Measurements from ENCODE around the gene NOLC1.

The NOLC1 gene

DNA sequence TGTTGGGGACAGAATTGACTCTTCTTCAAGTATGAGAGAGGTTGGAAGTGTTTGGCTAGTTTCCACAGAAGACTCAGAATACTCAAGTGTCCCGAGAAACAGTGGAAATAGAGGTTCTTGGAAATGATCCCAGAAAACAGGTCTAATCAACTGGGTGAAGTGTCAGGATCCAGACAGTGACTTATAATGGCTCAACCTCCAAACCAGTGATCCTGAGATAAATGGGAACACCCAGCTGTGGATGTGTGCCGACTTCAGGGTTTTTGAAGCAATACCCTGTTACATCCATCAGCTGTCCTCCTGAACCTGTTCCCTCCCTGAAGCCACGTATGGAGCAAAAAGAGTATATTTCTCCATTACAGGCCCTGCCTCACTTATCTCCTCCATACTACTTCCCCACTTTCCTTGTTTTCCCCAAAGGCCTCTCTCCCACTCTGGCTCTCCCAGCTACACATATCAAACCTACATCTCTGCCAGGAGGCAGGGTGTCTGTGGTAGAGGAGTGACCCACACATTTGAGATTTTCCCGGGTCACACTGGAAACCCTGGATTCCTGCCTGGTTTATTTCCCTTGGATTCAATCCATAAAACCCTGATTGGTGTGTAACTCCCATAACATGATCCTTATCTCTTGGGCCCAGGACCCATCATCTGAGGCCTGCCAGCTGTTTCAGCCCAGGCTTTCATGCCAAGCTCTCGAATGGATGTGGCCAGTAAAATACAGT, 56.3 kb downstream of the NOLC1 start:
- no peak for DNase-seq (ENCODE audit: low spot score)

DNA sequence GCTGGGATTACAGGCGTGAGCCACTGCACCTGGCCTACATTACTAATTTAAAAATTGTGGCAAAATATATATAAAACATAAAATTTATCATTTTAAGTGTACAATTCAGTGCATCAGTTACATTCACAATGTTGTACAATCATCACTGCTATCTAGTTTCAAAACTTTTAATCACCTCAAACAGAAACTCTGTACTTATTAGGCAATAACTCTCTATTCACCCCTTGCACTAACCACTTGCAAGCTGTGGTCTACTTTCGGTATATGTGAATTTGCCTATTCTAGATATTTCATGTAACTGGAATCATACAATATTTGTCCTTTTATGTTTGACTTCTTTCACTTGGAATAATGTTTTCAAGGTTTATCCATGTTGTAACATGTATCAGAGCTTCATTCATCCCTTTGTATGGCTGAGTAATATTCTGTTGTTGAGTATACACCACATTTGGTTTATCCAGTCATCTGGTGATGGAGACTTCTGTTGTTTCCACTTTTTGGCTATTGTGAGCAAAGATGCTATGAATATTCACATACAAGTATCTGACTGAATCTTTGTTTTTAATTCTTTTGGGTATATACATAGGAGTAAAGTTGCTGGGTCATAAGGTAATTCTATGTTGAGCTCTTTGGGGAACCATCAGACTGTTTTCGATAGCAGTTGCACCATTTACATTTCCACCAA, 59.6 kb downstream of the NOLC1 start:
- DNase-seq (ENCODE audit: low spot score), result no peak
